A549 (cell line): Measurements from ENCODE around the gene DNAI4. TPM values are rescaled to one million over a fixed set of nuclear protein-coding genes. Genes with fewer than 3 reads are reported as not detected.

Experiments
- ATAC-seq, 2 experiments: fragments of 200-7000 bp in 1 of 2; fragments of >200 bp in 1 of 2; cut with Nextera tagmentation in 1 of 2; cut with Tn5 transposase in 1 of 2; 3 replicates each; pipeline versions ENCODE4 v1.8.0 to v1.9.1; 2018 to 2020; ENCODE audit warnings: mild to moderate bottlenecking in 1 of 2, moderate library complexity in 1 of 2
- CTCF ChIA-PET: fragments of 300-600 bp; sonication (Branson Sonifier 250); formaldehyde crosslinking; extraction: SDS; loops from one replicate; lab custom pipeline; 2021; ENCODE audit warnings: antibody characterized with exemption, inconsistent platforms; lab: Yijun Ruan, JAX
- POLR2A ChIA-PET: fragments of 350-600 bp; formaldehyde crosslinking; extraction: SDS; loops from one replicate; lab custom pipeline; 2021; ENCODE audit warnings: antibody characterized with exemption, inconsistent platforms; lab: Yijun Ruan, JAX
- DNase-seq, 2 experiments: peaks; one replicate each; pipeline versions ENCODE4 v3.0.0 to v3.0.0-alpha.2; 2011 to 2016; ENCODE audit warnings: low read depth in 1 of 2, low spot score in 1 of 2
- FAIRE-seq: peaks from 2 replicates; lab custom pipeline; 2011; peaks lifted over from hg19 to GRCh38; lab: Jason Lieb, UNC
- H3K27ac ChIP-seq, 2 experiments: fragments of >200 bp; sonication (Bioruptor Twin); formaldehyde crosslinking; 3 replicates each; pipeline ENCODE4 v1.5.1; 2016 to 2017
- H3K4me1 ChIP-seq: fragments of >200 bp; sonication (Bioruptor Twin); formaldehyde crosslinking; 3 replicates; pipeline ENCODE4 v1.6.1; 2016
- H3K4me2 ChIP-seq: fragments of >200 bp; sonication (Bioruptor Twin); formaldehyde crosslinking; 3 replicates; pipeline ENCODE4 v1.6.1; 2016
- H3K4me3 ChIP-seq: fragments of >200 bp; sonication (Bioruptor Twin); formaldehyde crosslinking; 3 replicates; pipeline ENCODE4 v1.5.1; 2016
- H3K9me3 ChIP-seq: fragments of >200 bp; sonication (Bioruptor Twin); formaldehyde crosslinking; 3 replicates; pipeline ENCODE4 v1.6.1; 2016
- CEBPB ChIP-seq, 2 experiments: fragments of >200 bp in 1 of 2; sonication (Bioruptor Twin) in 1 of 2; formaldehyde crosslinking in 1 of 2; IDR thresholded peaks; 2 replicates each; pipeline ENCODE4 v1.6.1; 2012 to 2016
- CTCF ChIP-seq: fragments of >200 bp; sonication (Bioruptor Twin); formaldehyde crosslinking; IDR thresholded peaks from 3 replicates; pipeline ENCODE4 v1.5.1; 2016
- EHMT2 ChIP-seq: fragments of 200-600 bp; sonication (generic); IDR thresholded peaks from 2 replicates; pipeline ENCODE4 v1.6.1; 2016; ENCODE audit warnings: antibody characterized with exemption, low read depth, mild to moderate bottlenecking, moderate library complexity
- EP300 ChIP-seq, 2 experiments: fragments of >200 bp; sonication (Bioruptor Twin); formaldehyde crosslinking; IDR thresholded peaks; 2 replicates in 1 of 2; 3 replicates in 1 of 2; pipeline ENCODE4 v1.6.1; 2016 to 2017
- FOSL2 ChIP-seq, 2 experiments: fragments of 450-650 bp in 1 of 2; fragments of >200 bp in 1 of 2; sonication (Bioruptor Twin) in 1 of 2; formaldehyde crosslinking; IDR thresholded peaks; 2 replicates each; pipeline versions ENCODE4 v1.5.0 to v1.6.1; 2016 to 2020; ENCODE audit warnings: mild to moderate bottlenecking in 1 of 2, moderate library complexity in 1 of 2
- FOXS1 ChIP-seq: fragments of 250-450 bp; sonication (Bioruptor Pico); IDR thresholded peaks from 2 replicates; pipeline ENCODE4 v1.5.0; 2020; ENCODE audit warnings: mild to moderate bottlenecking, moderate library complexity
- GATA3 ChIP-seq: IDR thresholded peaks from 2 replicates; pipeline ENCODE4 v1.6.1; 2012; ENCODE audit warnings: borderline replicate concordance
- HDAC2 ChIP-seq: fragments of 200-600 bp; sonication (generic); IDR thresholded peaks from 2 replicates; pipeline ENCODE4 v1.6.1; 2016
- HES2 ChIP-seq: fragments of >200 bp; sonication (Bioruptor Twin); formaldehyde crosslinking; IDR thresholded peaks from 2 replicates; pipeline ENCODE4 v1.6.1; 2016
- HOXB13 ChIP-seq: fragments of 250-450 bp; sonication (Bioruptor Pico); IDR thresholded peaks from 2 replicates; pipeline ENCODE4 v1.5.0; 2020; ENCODE audit warnings: low read depth, mild to moderate bottlenecking, moderate library complexity
- HOXB5 ChIP-seq: fragments of 250-450 bp; sonication (Bioruptor Pico); IDR thresholded peaks from 2 replicates; pipeline ENCODE4 v1.5.0; 2020; ENCODE audit warnings: mild to moderate bottlenecking, moderate library complexity
- MAX ChIP-seq: IDR thresholded peaks from 2 replicates; pipeline ENCODE4 v1.6.1; 2012
- NPAS2 ChIP-seq: fragments of 250-450 bp; sonication (Bioruptor Pico); IDR thresholded peaks from 2 replicates; pipeline ENCODE4 v1.8.0; 2022; ENCODE audit warnings: mild to moderate bottlenecking, moderate library complexity, borderline replicate concordance
- PBX3 ChIP-seq: IDR thresholded peaks from 2 replicates; pipeline ENCODE4 v1.6.1; 2012
- RAD21 ChIP-seq, 2 experiments: fragments of >200 bp in 1 of 2; sonication (Bioruptor Twin) in 1 of 2; formaldehyde crosslinking in 1 of 2; IDR thresholded peaks in 1 of 2; conservative IDR thresholded peaks in 1 of 2; 2 replicates in 1 of 2; 3 replicates in 1 of 2; pipeline ENCODE4 v1.6.1; 2012 to 2018; ENCODE audit warnings: inconsistent platforms in 1 of 2
- RCOR1 ChIP-seq: fragments of 150-350 bp; IDR thresholded peaks from 2 replicates; pipeline ENCODE4 v1.6.1; 2014; ENCODE audit warnings: antibody characterized with exemption, low read length, low read depth
- TFCP2L1 ChIP-seq: fragments of 250-450 bp; sonication (Bioruptor Pico); IDR thresholded peaks from 2 replicates; pipeline ENCODE4 v1.5.0; 2021; ENCODE audit warnings: mild to moderate bottlenecking
- USF2 ChIP-seq: fragments of 450-650 bp; IDR thresholded peaks from 2 replicates; pipeline ENCODE4 v1.6.1; 2014; ENCODE audit warnings: antibody characterized with exemption
- ZFP36 ChIP-seq: fragments of 450-650 bp; IDR thresholded peaks from 2 replicates; pipeline ENCODE4 v1.6.1; 2014; ENCODE audit warnings: borderline replicate concordance; ENCODE audit not compliant: partially characterized antibody
- ZSCAN20 ChIP-seq: fragments of 250-450 bp; sonication (Bioruptor Pico); IDR thresholded peaks from 2 replicates; pipeline ENCODE4 v1.8.0; 2022; ENCODE audit warnings: mild to moderate bottlenecking, moderate library complexity
- WGBS: methylation state at CpG from one replicate; pipeline ENCODE4 v1.1.6; 2017; ENCODE audit errors: missing lambda C conversion rate; 5-methylcytosine and 5-hydroxymethylcytosine counted together
- polyA plus RNA-seq, 4 experiments: library from polyadenylated mRNA; depleted of rRNA in 3 of 4; stranded (reverse); fragments of >200 nt; fragmentation: RNase III in 1 of 4; extraction: RNeasy Plus Mini Kit Qiagen cat#74134 plus additional on column Dnase treatment in 1 of 4; gene quantifications; 2 replicates in 3 of 4; 3 replicates in 1 of 4; pipeline ENCODE4 v1.2.3, GENCODE V29; 2011 to 2017

DNAI4 gene
- polyA plus RNA-seq, 2 of the 4 experiments (the other 2 are of a cell fraction) = 1.3 to 4.7 TPM

- no peak for FAIRE-seq
- 15% methylated on average over 3 of the region's 3 CpGs for WGBS
- no peak for ATAC-seq
- no peak overlapping the region for H3K4me2 ChIP-seq
- no peak for TF ChIP-seq TFCP2L1
- TF ChIP-seq ZSCAN20 = no peak
- no peak for TF ChIP-seq CTCF
- TF ChIP-seq RCOR1 = no peak
- TF ChIP-seq GATA3 = no peak
- no peak for TF ChIP-seq USF2
- no peak for TF ChIP-seq MAX
- no peak for TF ChIP-seq EP300 (IDR thresholded peaks at IDR 0.05)
- no peak for TF ChIP-seq HES2
- no peak for DNase-seq
- no peak overlapping the region for H3K27ac ChIP-seq
- H3K9me3 ChIP-seq = no peaks in the 10 kb centered on the region
- ChIA-PET CTCF (no interaction called here), POLR2A (no interaction called here)
- H3K4me1 ChIP-seq = no peaks in the 10 kb centered on the region
- no peak overlapping the region for H3K4me3 ChIP-seq
Measured at GRCh38 chr1:66777831-66778230, 146.8 kb downstream of the DNAI4 start.

- DNase-seq (no peak), ATAC-seq (no peak), FAIRE-seq (no peak)
- no peak overlapping the region for H3K27ac ChIP-seq
- WGBS = 48% methylated on average over 3 of the region's 3 CpGs
- H3K4me3 ChIP-seq = no peak overlapping the region
- TF ChIP-seq PBX3 (no peak), NPAS2 (CRISPR knock-in tag) (no peak), HOXB5 (no peak), CTCF (no peak), HOXB13 (CRISPR knock-in tag) (no peak), ZFP36 (no peak), FOXS1 (no peak), CEBPB (IDR thresholded peaks at IDR 0.05) (no peak), RAD21 (conservative IDR thresholded peaks at IDR 0.05 in 1 of 2, IDR thresholded peaks at IDR 0.05 in 1 of 2) (no peak)
- ChIA-PET CTCF (interaction anchor here (1.3 kb wide), 1 partner anchor 28 kb away, joined by 3 read pairs; no protein-coding TSS in a partner anchor), POLR2A (no interaction called here)
- H3K4me2 ChIP-seq = no peak overlapping the region
- no peaks in the 10 kb centered on the region for H3K9me3 ChIP-seq
- H3K4me1 ChIP-seq = no peaks in the 10 kb centered on the region
Measured at GRCh38 chr1:66775646-66776045, 149.0 kb downstream of the DNAI4 start.

GRCh38 chr1:66774438-66774837 lies 150.2 kb downstream of the DNAI4 start:
- POLR2A ChIA-PET = no interaction called here
- no peak overlapping the region for H3K27ac ChIP-seq
- H3K9me3 ChIP-seq = no peaks in the 10 kb centered on the region
- 8% methylated on average over 2 of the region's 2 CpGs for WGBS
- no peaks in the 10 kb centered on the region for H3K4me1 ChIP-seq
- TF ChIP-seq EHMT2 (no peak), FOSL2 (IDR thresholded peaks at IDR 0.05) (no peak), FOSL2 (CRISPR knock-in tag; IDR thresholded peaks at IDR 0.05) (no peak), HDAC2 (no peak), EP300 (IDR thresholded peaks at IDR 0.05) (no peak)
- no peak for FAIRE-seq
- CTCF ChIA-PET = no interaction called here
- ATAC-seq = no peak
- H3K4me2 ChIP-seq = no peak overlapping the region
- DNase-seq = no peak
- no peak overlapping the region for H3K4me3 ChIP-seq
